ENCODE results near the gene PRDX2. TPM values are rescaled to one million over a fixed set of nuclear protein-coding genes. Genes with fewer than 3 reads are reported as not detected.

The PRDX2 gene
- total RNA-seq, 4 donors from 2014 or later = 166 to 496 (median 328) TPM

- Histone ChIP-seq H3K27me3 (no peaks in the 10 kb centered on the region), H3K27ac (no peak within 1 kb of the TSS), H3K9me3 (no peaks in the 10 kb centered on the region), H3K4me3 (replicated peaks in 1 of 3) (no peak within 1 kb of the TSS), H3K36me3 (peaks cover 13% of the 10 kb centered on the region in 2 donors), H3K4me1 (no peaks in the 10 kb centered on the region)
- no peak for TF ChIP-seq CTCF (IDR thresholded peaks at IDR 0.05)
- TF ChIP-seq POLR2A (IDR thresholded peaks at IDR 0.05) = no peak
- 54 to 67% methylated on average over 14 of the region's 14 CpGs for WGBS, 2 donors
- no peak for DNase-seq
- intact Hi-C loops (cut with DNase I) = no loop called here
Measured at GRCh38 chr19:12751635-12752034, 50.0 kb downstream of the PRDX2 start, which contains the start of gene BEST2. Gene BEST2 (plus strand): TSS chr19:12751791. CDS start chr19:12752593, 802 bp downstream.

GRCh38 chr19:12750851-12751250, 50.7 kb downstream of the PRDX2 start:
- 65 to 71% methylated on average over 9 of the region's 9 CpGs for WGBS, 2 donors
- H3K27ac ChIP-seq = no peak overlapping the region
- intact Hi-C loops (cut with DNase I) = no loop called here

GRCh38 chr19:12749938-12750521, 51.6 kb downstream of the PRDX2 start:
- intact Hi-C loops (cut with DNase I) = no loop called here
- 51 to 52% methylated on average over 13 to 19 of the region's 24 CpGs for WGBS, 2 donors
- TF ChIP-seq CTCF (IDR thresholded peaks at IDR 0.05) (no peak), POLR2A (IDR thresholded peaks at IDR 0.05) (no peak)

More at GRCh38 chr19:12750851-12751250, 50.7 kb downstream of the PRDX2 start:
- no peaks in the 10 kb centered on the region for H3K4me1 ChIP-seq
- H3K9me3 ChIP-seq = no peaks in the 10 kb centered on the region
- DNase-seq = no peak
- no peak for TF ChIP-seq POLR2A (IDR thresholded peaks at IDR 0.05)
- TF ChIP-seq CTCF (IDR thresholded peaks at IDR 0.05) = no peak
- no peaks in the 10 kb centered on the region for H3K27me3 ChIP-seq
- H3K36me3 ChIP-seq = peaks cover 19% of the 10 kb centered on the region in 2 donors
- H3K4me3 ChIP-seq (replicated peaks in 1 of 3) = no peak overlapping the region

GRCh38 chr19:12748489-12748888, 53.1 kb downstream of the PRDX2 start:
- DNase-seq = no peak
- no peaks in the 10 kb centered on the region for H3K4me1 ChIP-seq
- TF ChIP-seq POLR2A (IDR thresholded peaks at IDR 0.05) (no peak), CTCF (IDR thresholded peaks at IDR 0.05) (no peak)
- intact Hi-C loops (cut with DNase I) = no loop called here
- no peaks in the 10 kb centered on the region for H3K9me3 ChIP-seq
- H3K36me3 ChIP-seq = peaks cover 29% of the 10 kb centered on the region in 2 donors
- 63 to 69% methylated on average over 3 to 4 of the region's 6 CpGs for WGBS, 2 donors
- no peak overlapping the region for H3K4me3 ChIP-seq (replicated peaks in 1 of 3)
- no peak overlapping the region for H3K27ac ChIP-seq
- H3K27me3 ChIP-seq = no peaks in the 10 kb centered on the region

More at GRCh38 chr19:12749938-12750521, 51.6 kb downstream of the PRDX2 start:
- Histone ChIP-seq H3K27ac (no peak overlapping the region), H3K4me1 (no peaks in the 10 kb centered on the region), H3K36me3 (peaks cover 27% of the 10 kb centered on the region in 2 donors), H3K9me3 (no peaks in the 10 kb centered on the region), H3K27me3 (no peaks in the 10 kb centered on the region), H3K4me3 (replicated peaks in 1 of 3) (no peak overlapping the region)
- no peak for DNase-seq

Small RNA genes lying within 50 kb of the gene (microRNA-seq; reads per million reads assigned to microRNA genes)
- not detected for gene MIR5684

Small RNA genes lying within 50 kb of the gene (small RNA-seq; reads per million reads assigned to genes)
- gene MIR5684 = not detected

Other genes starting within 250 kb of the PRDX2 start
- 10 to 100 TPM; 11.3 to 28.9 (median 17.5) TPM for gene ZNF490, start 191.0 kb downstream of the PRDX2 start, total RNA-seq
- 10 to 100 TPM; 37.8 to 44.9 (median 39.5) TPM for gene ZNF791, start 190.9 kb downstream of the PRDX2 start, total RNA-seq
- 100 to 1,000 TPM in 1 of 4 donors, 10 to 100 TPM in 3; 38.0 to 106 (median 82.5) TPM for gene MAN2B1, start 135.1 kb downstream of the PRDX2 start, total RNA-seq
- 10 to 100 TPM in 3 of 4 donors, 1 to 10 TPM in 1; 9.5 to 17.5 (median 14.3) TPM for gene WDR83, start 135.0 kb downstream of the PRDX2 start, total RNA-seq
- 100 to 1,000 TPM; 105 to 122 (median 115) TPM for gene DHPS, start 119.9 kb downstream of the PRDX2 start, total RNA-seq
- not detected for gene GNG14, start 113.8 kb downstream of the PRDX2 start, total RNA-seq
- 10 to 100 TPM in 2 of 4 donors, 1 to 10 TPM in 2; 5.9 to 13.7 (median 11.3) TPM for gene FBXW9, start 105.2 kb downstream of the PRDX2 start, total RNA-seq
- 10 to 100 TPM; 50.8 to 59.8 (median 54.8) TPM for gene TNPO2, start 77.9 kb downstream of the PRDX2 start, total RNA-seq
- gene TRIR, start 67.1 kb downstream of the PRDX2 start, total RNA-seq = 100 to 1,000 TPM; 261 to 416 (median 329) TPM
- gene GET3, start 64.3 kb downstream of the PRDX2 start, total RNA-seq = 10 to 100 TPM; 70.7 to 88.8 (median 83.3) TPM
- not detected for gene BEST2, start 50.0 kb downstream of the PRDX2 start, total RNA-seq
- gene HOOK2, start 26.2 kb downstream of the PRDX2 start, total RNA-seq = 100 to 1,000 TPM; 128 to 145 (median 136) TPM
- 100 to 1,000 TPM; 111 to 393 (median 220) TPM for gene JUNB, start 10.3 kb downstream of the PRDX2 start, total RNA-seq
- gene THSD8, start 269 bp upstream of the PRDX2 start, total RNA-seq = under 1 TPM in 1 of 4 donors, not detected in 3; 0.67 TPM
- gene RNASEH2A, start 4.8 kb upstream of the PRDX2 start, total RNA-seq = 10 to 100 TPM in 1 of 4 donors, 1 to 10 TPM in 3; 1.5 to 11.8 (median 5.4) TPM
- gene RTBDN, start 32.8 kb upstream of the PRDX2 start, total RNA-seq = not detected
- gene MAST1, start 36.7 kb upstream of the PRDX2 start, total RNA-seq = under 1 TPM in 1 of 4 donors, not detected in 3; 0.56 TPM
- gene DNASE2, start 79.6 kb upstream of the PRDX2 start, total RNA-seq = 10 to 100 TPM; 35.4 to 67.3 (median 59.1) TPM
- gene KLF1, start 85.4 kb upstream of the PRDX2 start, total RNA-seq = not detected
- 10 to 100 TPM; 31.2 to 63.7 (median 46.7) TPM for gene GCDH, start 89.4 kb upstream of the PRDX2 start, total RNA-seq
- gene SYCE2, start 117.5 kb upstream of the PRDX2 start, total RNA-seq = not detected
- gene FARSA, start 131.9 kb upstream of the PRDX2 start, total RNA-seq = 10 to 100 TPM; 43.5 to 61.5 (median 53.4) TPM
- 1,000 to 10,000 TPM; 1,892 to 4,270 (median 2,942) TPM for gene CALR, start 136.8 kb upstream of the PRDX2 start, total RNA-seq
- gene RAD23A, start 144.1 kb upstream of the PRDX2 start, total RNA-seq = 100 to 1,000 TPM in 2 of 4 donors, 10 to 100 TPM in 2; 72.0 to 128 (median 101) TPM
- 10 to 100 TPM; 31.8 to 68.3 (median 55.2) TPM for gene GADD45GIP1, start 155.4 kb upstream of the PRDX2 start, total RNA-seq
- under 1 TPM in 2 of 4 donors, not detected in 2; 0.40 to 0.45 TPM for gene DAND5, start 167.8 kb upstream of the PRDX2 start, total RNA-seq
- 10 to 100 TPM; 38.8 to 70.2 (median 62.4) TPM for gene NFIX, start 193.7 kb upstream of the PRDX2 start, total RNA-seq

All from thyroid gland (tissue), 4 donors.